ENCODE results near the gene BCL2L11.

The BCL2L11 gene

GRCh38 chr2:111145103-111145760 lies 24.5 kb downstream of the BCL2L11 start:
- DNase-seq, result no peak

- DNase-seq, result no peak
Measured at GRCh38 chr2:111145951-111146350, 25.2 kb downstream of the BCL2L11 start.

- DNase-seq, result no peak
Measured at GRCh38 chr2:111148225-111148873, 27.6 kb downstream of the BCL2L11 start.

- DNase-seq, result no peak
Measured at GRCh38 chr2:111148925-111149324, 28.2 kb downstream of the BCL2L11 start.

- DNase-seq, result no peak
Measured at GRCh38 chr2:111149882-111150455, 29.3 kb downstream of the BCL2L11 start.

- no peak for DNase-seq
Measured at GRCh38 chr2:111154758-111155157, 34.0 kb downstream of the BCL2L11 start.

GRCh38 chr2:111155610-111156009 lies 34.9 kb downstream of the BCL2L11 start:
- no peak for DNase-seq

- DNase-seq, result no peak
Measured at GRCh38 chr2:111156529-111156928, 35.8 kb downstream of the BCL2L11 start.

GRCh38 chr2:111157071-111157661 lies 36.5 kb downstream of the BCL2L11 start:
- DNase-seq, result no peak

GRCh38 chr2:111157798-111158197 lies 37.1 kb downstream of the BCL2L11 start:
- no peak for DNase-seq

- DNase-seq, result no peak
Measured at GRCh38 chr2:111159641-111160040, 38.9 kb downstream of the BCL2L11 start.

GRCh38 chr2:111160758-111161157 lies 40.0 kb downstream of the BCL2L11 start:
- no peak for DNase-seq

- DNase-seq, result no peak
Measured at GRCh38 chr2:111161971-111162370, 41.3 kb downstream of the BCL2L11 start.

GRCh38 chr2:111162718-111163331 lies 42.1 kb downstream of the BCL2L11 start:
- no peak for DNase-seq

GRCh38 chr2:111164078-111164477 lies 43.4 kb downstream of the BCL2L11 start:
- DNase-seq, result no peak

GRCh38 chr2:111165084-111165483 lies 44.4 kb downstream of the BCL2L11 start:
- DNase-seq, result no peak

GRCh38 chr2:111166115-111166514 lies 45.4 kb downstream of the BCL2L11 start:
- DNase-seq, result no peak

GRCh38 chr2:111167076-111167862 lies 46.6 kb downstream of the BCL2L11 start:
- DNase-seq, result no peak

- no peak for DNase-seq
Measured at GRCh38 chr2:111167863-111168162, 47.1 kb downstream of the BCL2L11 start.

- DNase-seq, result no peak
Measured at GRCh38 chr2:111168528-111169239, 48.0 kb downstream of the BCL2L11 start.

- no peak for DNase-seq
Measured at GRCh38 chr2:111169268-111169667, 48.6 kb downstream of the BCL2L11 start.

- DNase-seq, result no peak
Measured at GRCh38 chr2:111169924-111170323, 49.2 kb downstream of the BCL2L11 start.

Measured in T-helper 9 cell (primary cell).